Measurements from ENCODE around the gene CMTM2.
A peak's percentile ranks its signal among the peaks of the same experiment; 100 is the strongest.

DNA sequence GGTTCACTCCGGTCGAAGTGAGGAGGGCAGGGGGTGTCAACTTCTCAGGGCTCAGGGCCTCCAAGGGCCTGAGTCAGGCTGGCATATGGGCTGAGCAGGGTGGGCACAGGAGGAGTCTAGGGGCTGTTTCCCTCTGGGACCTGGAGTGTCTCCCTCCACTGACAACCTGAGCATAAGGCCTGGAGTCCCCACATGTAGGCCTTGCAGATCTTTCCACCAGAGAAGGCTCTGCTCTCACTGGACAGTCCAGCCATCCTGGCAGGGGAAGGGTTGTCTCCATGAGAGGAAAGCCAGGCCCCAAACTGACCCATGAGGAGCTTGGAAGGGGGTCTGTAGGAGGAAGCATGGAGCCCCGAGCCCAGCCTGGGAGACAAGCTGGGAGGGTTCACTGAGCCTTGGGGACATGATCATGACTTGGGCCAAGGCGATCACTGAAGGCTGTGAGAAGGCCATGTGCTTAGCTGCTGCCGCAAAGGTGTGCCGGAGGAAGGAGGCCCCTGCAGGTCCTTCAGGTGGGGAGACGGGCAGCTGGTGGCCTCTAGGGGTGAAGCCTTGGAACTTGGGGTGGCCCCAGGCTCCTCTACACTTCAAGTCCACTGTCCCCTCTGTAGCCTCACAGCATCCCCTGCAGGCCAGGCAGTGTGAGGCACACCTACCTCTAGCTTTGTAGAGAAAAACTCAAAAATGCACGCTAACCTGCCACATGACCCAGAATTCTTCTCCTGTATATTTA lies 9.9 kb downstream of the CMTM2 start:
- no peak for TF ChIP-seq POLR2A (IDR thresholded peaks at IDR 0.05)
- TF ChIP-seq CTCF (IDR thresholded peaks at IDR 0.05 in 8 of 11, conservative IDR thresholded peaks at IDR 0.05 in 3 of 11) = peak; percentile 56 to 86 (median 79)
